NK-92 treated with Interleukin-12 subunit alpha and Interleukin-12 subunit beta, amount 100 ng/mL, for 24 hours (cell line): ENCODE data around the gene KCNH2.
"Not testable (repeated sequence)": the region's sequence is repeated elsewhere in the genome, so short reads cannot be mapped to it uniquely, and the experiment has no call there.

Experiments
- DNase-seq: peaks from one replicate; lab custom pipeline; 2025; lab: John Stamatoyannopoulos, UW

The KCNH2 gene

GRCh38 chr7:150978126-150978789 is at the start of gene KCNH2:
Gene KCNH2, minus strand, starts transcription at chr7:150978321. Its CDS starts 408 bp downstream, at chr7:150977913.
- DNase-seq, result no peak

GRCh38 chr7:151027728-151028130 is 49.6 kb upstream of the KCNH2 start:
- DNase-seq, result not testable (repeated sequence)

GRCh38 chr7:151026771-151027727 is 48.9 kb upstream of the KCNH2 start:
- not testable (repeated sequence) for DNase-seq

- no peak for DNase-seq
Measured at GRCh38 chr7:151025924-151026671, 48.0 kb upstream of the KCNH2 start.

GRCh38 chr7:151024435-151025056 is 46.4 kb upstream of the KCNH2 start, which contains the start of gene ATG9B:
Gene ATG9B, minus strand, starts transcription at chr7:151024494. Its CDS starts 71 bp downstream, at chr7:151024423.
- no peak for DNase-seq

- DNase-seq, result no peak
Measured at GRCh38 chr7:151023232-151023631, 45.1 kb upstream of the KCNH2 start.

- DNase-seq, result no peak
Measured at GRCh38 chr7:151020231-151020630, 42.1 kb upstream of the KCNH2 start.

- no peak for DNase-seq
Measured at GRCh38 chr7:151019130-151019447, 41.0 kb upstream of the KCNH2 start.

GRCh38 chr7:151018421-151019129 is 40.5 kb upstream of the KCNH2 start:
- DNase-seq, result no peak

GRCh38 chr7:151017953-151018420 is 39.9 kb upstream of the KCNH2 start:
- no peak for DNase-seq

GRCh38 chr7:151017370-151017952 is 39.3 kb upstream of the KCNH2 start:
- no peak for DNase-seq

- no peak for DNase-seq
Measured at GRCh38 chr7:151016942-151017341, 38.8 kb upstream of the KCNH2 start.

GRCh38 chr7:151016505-151016904 is 38.4 kb upstream of the KCNH2 start:
- DNase-seq, result no peak

- no peak for DNase-seq
Measured at GRCh38 chr7:151015967-151016366, 37.8 kb upstream of the KCNH2 start.

- DNase-seq, result no peak
Measured at GRCh38 chr7:151014950-151015349, 36.8 kb upstream of the KCNH2 start.

- no peak for DNase-seq
Measured at GRCh38 chr7:151013733-151014497, 35.8 kb upstream of the KCNH2 start.

GRCh38 chr7:151013356-151013732 is 35.2 kb upstream of the KCNH2 start:
- no peak for DNase-seq

- no peak for DNase-seq
Measured at GRCh38 chr7:151012911-151013347, 34.8 kb upstream of the KCNH2 start.

- DNase-seq, result no peak
Measured at GRCh38 chr7:151012031-151012692, 34.0 kb upstream of the KCNH2 start.
